OCI-LY7 (cell line): ENCODE data around the gene SCN4B. TPM values are rescaled to one million over a fixed set of nuclear protein-coding genes. Genes with fewer than 3 reads are reported as not detected.

ENCODE experiments used
- BruUV-seq: library from RNA; stranded (reverse); fragments of 400-500 nt; replicated peaks from 2 replicates; lab custom pipeline; 2021; lab: Mats Ljungman, UMichigan
- CTCF ChIA-PET: fragments of 300-600 bp; sonication (Branson Sonifier 250); formaldehyde crosslinking; loops from one replicate; lab custom pipeline; 2022; ENCODE audit warnings: antibody characterized with exemption; ENCODE audit not compliant: unreplicated experiment; lab: Charles Lee
- POLR2A ChIA-PET: fragments of 300-600 bp; sonication (Branson Sonifier 250); formaldehyde crosslinking; loops from one replicate; lab custom pipeline; 2022; ENCODE audit warnings: antibody characterized with exemption; lab: Charles Lee
- DNase-seq: peaks from one replicate; pipeline ENCODE4 v3.0.0-alpha.2; 2015; ENCODE audit warnings: low spot score
- H2AFZ ChIP-seq: fragments of 200-600 bp; sonication (generic), shearing (Covaris generic); 2 replicates; pipeline ENCODE4 v1.6.1; 2014; ENCODE audit warnings: mild to moderate bottlenecking, antibody characterized with exemption, low read length, moderate library complexity
- H3K27ac ChIP-seq: fragments of 200-600 bp; sonication (generic); 2 replicates; pipeline ENCODE4 v1.5.1; 2014; ENCODE audit warnings: mixed run types, low read depth, mild to moderate bottlenecking, moderate library complexity, low read length, inconsistent platforms; ENCODE audit not compliant: poor library complexity, severe bottlenecking
- H3K36me3 ChIP-seq: fragments of 200-600 bp; sonication (generic); 2 replicates; pipeline ENCODE4 v1.6.1; 2014; ENCODE audit warnings: mild to moderate bottlenecking, antibody characterized with exemption, low read length, moderate library complexity, mixed read lengths; ENCODE audit not compliant: insufficient read depth
- H3K4me1 ChIP-seq: fragments of 200-600 bp; sonication (generic); 2 replicates; pipeline ENCODE4 v1.5.1; 2014; ENCODE audit warnings: mild to moderate bottlenecking, low read length; ENCODE audit not compliant: insufficient read depth, poor library complexity, severe bottlenecking
- H3K4me2 ChIP-seq: fragments of 200-600 bp; sonication (generic); 2 replicates; pipeline ENCODE4 v1.6.1; 2014; ENCODE audit warnings: mild to moderate bottlenecking, low read length
- H3K4me3 ChIP-seq: fragments of 200-600 bp; sonication (generic); 2 replicates; pipeline ENCODE4 v1.5.1; 2014; ENCODE audit warnings: mild to moderate bottlenecking, low read depth, low read length; ENCODE audit not compliant: poor library complexity, severe bottlenecking
- H3K79me2 ChIP-seq: fragments of 200-600 bp; sonication (generic); 2 replicates; pipeline ENCODE4 v1.6.1; 2016; ENCODE audit warnings: low read depth, mild to moderate bottlenecking, low read length, moderate library complexity, mixed read lengths; ENCODE audit not compliant: insufficient read depth
- H3K9me2 ChIP-seq: fragments of 200-600 bp; sonication (generic); 2 replicates; pipeline ENCODE4 v1.6.1; 2016; ENCODE audit warnings: mild to moderate bottlenecking, low read length, mixed read lengths; ENCODE audit not compliant: insufficient read depth
- H3K9me3 ChIP-seq: fragments of 200-600 bp; sonication (generic); 2 replicates; pipeline ENCODE4 v1.6.1; 2014; ENCODE audit warnings: mild to moderate bottlenecking, mixed run types, low read length, mixed read lengths
- H4K20me1 ChIP-seq: fragments of 200-600 bp; sonication (generic); 2 replicates; pipeline ENCODE4 v1.6.1; 2014; ENCODE audit warnings: mild to moderate bottlenecking, antibody characterized with exemption, low read length, moderate library complexity, mixed read lengths; ENCODE audit not compliant: insufficient read depth
- CTCF ChIP-seq: fragments of 200-600 bp; sonication (generic); conservative IDR thresholded peaks from 2 replicates; pipeline ENCODE4 v1.5.1; 2014; ENCODE audit warnings: mild to moderate bottlenecking, antibody characterized with exemption, low read length, moderate library complexity, mixed read lengths
- EZH2phosphoT487 ChIP-seq: fragments of 200-600 bp; sonication (generic); IDR thresholded peaks from 2 replicates; pipeline ENCODE4 v1.6.1; 2018; ENCODE audit warnings: low read depth, borderline replicate concordance, mild to moderate bottlenecking, mixed run types, antibody characterized with exemption, low read length, moderate library complexity, mixed read lengths
- intact Hi-C: fragments of 100-400 bp; cut with micrococcal nuclease; formaldehyde crosslinking; loops from one replicate; pipeline ENCODE4 v1.10.0; 2022; ENCODE audit not compliant: unreplicated experiment
- total RNA-seq, 2 experiments: library from RNA; depleted of rRNA in 1 of 2; stranded (reverse); fragments of >200 nt in 1 of 2; shearing (Covaris generic) in 1 of 2; gene quantifications; 2 replicates each; pipeline ENCODE4 v1.2.3, GENCODE V29; 2014 to 2022

The SCN4B gene
- total RNA-seq, 2 experiments from 2014 or later = not detected

- TF ChIP-seq EZH2phosphoT487 (no peak), CTCF (no peak)
- Histone ChIP-seq H3K4me3 (no peak overlapping the region), H3K4me1 (no peaks in the 10 kb centered on the region), H3K27ac (no peak overlapping the region), H3K9me3 (no peaks in the 10 kb centered on the region), H4K20me1 (no peaks in the 10 kb centered on the region), H2AFZ (no peak overlapping the region), H3K9me2 (no peaks in the 10 kb centered on the region), H3K4me2 (no peak overlapping the region), H3K36me3 (no peaks in the 10 kb centered on the region), H3K79me2 (no peaks in the 10 kb centered on the region)
- intact Hi-C loops = no loop called here
- POLR2A ChIA-PET = no interaction called here
- CTCF ChIA-PET = interaction anchor here (0.6 to 0.7 kb wide), 2 partner anchors 21 to 1083 kb away, joined by 3 to 10 read pairs; no protein-coding TSS in a partner anchor
- no peak for DNase-seq
- no TSS peak for BruUV-seq
These were observed 10.2 kb upstream of the SCN4B start for GRCh38 chr11:118162846-118163245.

GRCh38 chr11:118161786-118162185 is 9.2 kb upstream of the SCN4B start:
- no peaks in the 10 kb centered on the region for H3K79me2 ChIP-seq
- H2AFZ ChIP-seq = no peak overlapping the region
- DNase-seq = no peak
- H3K4me3 ChIP-seq = no peak overlapping the region
- H3K4me1 ChIP-seq = no peaks in the 10 kb centered on the region
- H3K9me3 ChIP-seq = no peaks in the 10 kb centered on the region
- CTCF ChIA-PET = no interaction called here
- no peak overlapping the region for H3K4me2 ChIP-seq
- POLR2A ChIA-PET = no interaction called here
- H3K36me3 ChIP-seq = no peaks in the 10 kb centered on the region
- intact Hi-C loops = no loop called here
- H3K27ac ChIP-seq = no peak overlapping the region
- H4K20me1 ChIP-seq = no peaks in the 10 kb centered on the region
- no TSS peak for BruUV-seq
- H3K9me2 ChIP-seq = no peaks in the 10 kb centered on the region
- TF ChIP-seq EZH2phosphoT487 (no peak), CTCF (no peak)

- H3K27ac ChIP-seq = no peak overlapping the region
- H3K4me2 ChIP-seq = no peak overlapping the region
- no peaks in the 10 kb centered on the region for H4K20me1 ChIP-seq
- DNase-seq = no peak
- H3K79me2 ChIP-seq = no peaks in the 10 kb centered on the region
- BruUV-seq = no TSS peak
- no peaks in the 10 kb centered on the region for H3K9me2 ChIP-seq
- TF ChIP-seq CTCF (no peak), EZH2phosphoT487 (no peak)
- H3K9me3 ChIP-seq = no peaks in the 10 kb centered on the region
- no peak overlapping the region for H2AFZ ChIP-seq
- POLR2A ChIA-PET = no interaction called here
- H3K36me3 ChIP-seq = no peaks in the 10 kb centered on the region
- intact Hi-C loops = no loop called here
- no peak overlapping the region for H3K4me3 ChIP-seq
- H3K4me1 ChIP-seq = no peaks in the 10 kb centered on the region
- CTCF ChIA-PET = interaction anchor here (0.6 kb wide), 1 partner anchor 31 kb away, joined by 3 read pairs; no protein-coding TSS in a partner anchor
These were observed 4.7 kb upstream of the SCN4B start for GRCh38 chr11:118157186-118157895.
